OCI-LY7 (cell line): ENCODE data around the gene IDH2. TPM values are rescaled to one million over a fixed set of nuclear protein-coding genes. Genes with fewer than 3 reads are reported as not detected.

Source experiments
- BruUV-seq: library from RNA; stranded (reverse); fragments of 400-500 nt; replicated peaks from 2 replicates; lab custom pipeline; 2021; lab: Mats Ljungman, UMichigan
- CTCF ChIA-PET: fragments of 300-600 bp; sonication (Branson Sonifier 250); formaldehyde crosslinking; loops from one replicate; lab custom pipeline; 2022; ENCODE audit warnings: antibody characterized with exemption; ENCODE audit not compliant: unreplicated experiment; lab: Charles Lee
- POLR2A ChIA-PET: fragments of 300-600 bp; sonication (Branson Sonifier 250); formaldehyde crosslinking; loops from one replicate; lab custom pipeline; 2022; ENCODE audit warnings: antibody characterized with exemption; lab: Charles Lee
- DNase-seq: peaks from one replicate; pipeline ENCODE4 v3.0.0-alpha.2; 2015; ENCODE audit warnings: low spot score
- H2AFZ ChIP-seq: fragments of 200-600 bp; sonication (generic), shearing (Covaris generic); 2 replicates; pipeline ENCODE4 v1.6.1; 2014; ENCODE audit warnings: mild to moderate bottlenecking, antibody characterized with exemption, low read length, moderate library complexity
- H3K27ac ChIP-seq: fragments of 200-600 bp; sonication (generic); 2 replicates; pipeline ENCODE4 v1.5.1; 2014; ENCODE audit warnings: mixed run types, low read depth, mild to moderate bottlenecking, moderate library complexity, low read length, inconsistent platforms; ENCODE audit not compliant: poor library complexity, severe bottlenecking
- H3K36me3 ChIP-seq: fragments of 200-600 bp; sonication (generic); 2 replicates; pipeline ENCODE4 v1.6.1; 2014; ENCODE audit warnings: mild to moderate bottlenecking, antibody characterized with exemption, low read length, moderate library complexity, mixed read lengths; ENCODE audit not compliant: insufficient read depth
- H3K4me1 ChIP-seq: fragments of 200-600 bp; sonication (generic); 2 replicates; pipeline ENCODE4 v1.5.1; 2014; ENCODE audit warnings: mild to moderate bottlenecking, low read length; ENCODE audit not compliant: insufficient read depth, poor library complexity, severe bottlenecking
- H3K4me2 ChIP-seq: fragments of 200-600 bp; sonication (generic); 2 replicates; pipeline ENCODE4 v1.6.1; 2014; ENCODE audit warnings: mild to moderate bottlenecking, low read length
- H3K4me3 ChIP-seq: fragments of 200-600 bp; sonication (generic); 2 replicates; pipeline ENCODE4 v1.5.1; 2014; ENCODE audit warnings: mild to moderate bottlenecking, low read depth, low read length; ENCODE audit not compliant: poor library complexity, severe bottlenecking
- H3K79me2 ChIP-seq: fragments of 200-600 bp; sonication (generic); 2 replicates; pipeline ENCODE4 v1.6.1; 2016; ENCODE audit warnings: low read depth, mild to moderate bottlenecking, low read length, moderate library complexity, mixed read lengths; ENCODE audit not compliant: insufficient read depth
- H3K9me2 ChIP-seq: fragments of 200-600 bp; sonication (generic); 2 replicates; pipeline ENCODE4 v1.6.1; 2016; ENCODE audit warnings: mild to moderate bottlenecking, low read length, mixed read lengths; ENCODE audit not compliant: insufficient read depth
- H3K9me3 ChIP-seq: fragments of 200-600 bp; sonication (generic); 2 replicates; pipeline ENCODE4 v1.6.1; 2014; ENCODE audit warnings: mild to moderate bottlenecking, mixed run types, low read length, mixed read lengths
- H4K20me1 ChIP-seq: fragments of 200-600 bp; sonication (generic); 2 replicates; pipeline ENCODE4 v1.6.1; 2014; ENCODE audit warnings: mild to moderate bottlenecking, antibody characterized with exemption, low read length, moderate library complexity, mixed read lengths; ENCODE audit not compliant: insufficient read depth
- CTCF ChIP-seq: fragments of 200-600 bp; sonication (generic); conservative IDR thresholded peaks from 2 replicates; pipeline ENCODE4 v1.5.1; 2014; ENCODE audit warnings: mild to moderate bottlenecking, antibody characterized with exemption, low read length, moderate library complexity, mixed read lengths
- EZH2phosphoT487 ChIP-seq: fragments of 200-600 bp; sonication (generic); IDR thresholded peaks from 2 replicates; pipeline ENCODE4 v1.6.1; 2018; ENCODE audit warnings: low read depth, borderline replicate concordance, mild to moderate bottlenecking, mixed run types, antibody characterized with exemption, low read length, moderate library complexity, mixed read lengths
- intact Hi-C: fragments of 100-400 bp; cut with micrococcal nuclease; formaldehyde crosslinking; loops from one replicate; pipeline ENCODE4 v1.10.0; 2022; ENCODE audit not compliant: unreplicated experiment
- total RNA-seq, 2 experiments: library from RNA; depleted of rRNA in 1 of 2; stranded (reverse); fragments of >200 nt in 1 of 2; shearing (Covaris generic) in 1 of 2; gene quantifications; 2 replicates each; pipeline ENCODE4 v1.2.3, GENCODE V29; 2014 to 2022

IDH2 gene
- total RNA-seq, 2 experiments from 2014 or later: 220 to 224 TPM

DNA sequence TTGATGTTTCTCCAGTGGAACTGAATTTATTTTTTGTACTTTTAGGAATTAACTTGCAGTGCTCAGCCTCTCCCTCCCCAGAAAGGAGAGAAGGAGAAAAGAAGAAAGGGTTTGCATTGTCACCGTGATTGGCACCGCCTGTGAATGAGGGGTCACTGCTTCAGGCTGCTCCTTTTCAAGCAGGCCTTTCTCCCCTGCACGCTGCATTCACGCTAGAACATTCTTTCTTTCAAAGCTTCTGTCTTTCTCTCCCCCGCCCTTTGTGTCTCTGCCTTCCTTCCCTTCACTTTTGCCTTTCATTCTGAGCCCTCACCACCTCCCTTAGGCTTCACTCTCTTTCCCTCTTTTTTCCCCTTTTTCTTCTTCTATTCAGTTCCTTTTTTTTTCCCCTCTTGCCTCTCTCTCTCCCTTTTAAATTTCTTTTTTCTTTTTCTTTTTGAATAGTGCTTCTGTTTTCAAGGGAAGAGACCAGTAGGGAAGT, 58.7 kb downstream of the IDH2 start:
- DNase-seq: no peak
- Histone ChIP-seq H3K4me1 (peaks cover 52% of the 10 kb centered on the region), H3K4me2 (no peak overlapping the region), H3K27ac (no peak overlapping the region), H2AFZ (no peak overlapping the region), H3K9me2 (no peaks in the 10 kb centered on the region), H3K4me3 (no peak overlapping the region), H3K9me3 (no peaks in the 10 kb centered on the region), H3K79me2 (no peaks in the 10 kb centered on the region), H4K20me1 (no peaks in the 10 kb centered on the region), H3K36me3 (no peaks in the 10 kb centered on the region)
- POLR2A ChIA-PET: interaction anchor here (0.6 to 0.7 kb wide), 3 partner anchors 12 to 147 kb away, joined by 3 to 5 read pairs (median 4); no protein-coding TSS in a partner anchor
- TF ChIP-seq EZH2phosphoT487: no peak
- TF ChIP-seq CTCF: no peak
- CTCF ChIA-PET: no interaction called here
- no TSS peak for BruUV-seq
- intact Hi-C loops: no loop called here

GRCh38 chr15:90042766-90043529, 59.3 kb downstream of the IDH2 start:
- no TSS peak for BruUV-seq
- Histone ChIP-seq H3K4me3 (no peak overlapping the region), H3K9me3 (no peaks in the 10 kb centered on the region), H2AFZ (no peak overlapping the region), H4K20me1 (no peaks in the 10 kb centered on the region), H3K36me3 (no peaks in the 10 kb centered on the region), H3K4me2 (no peak overlapping the region), H3K4me1 (peaks cover 52% of the 10 kb centered on the region), H3K27ac (no peak overlapping the region), H3K79me2 (no peaks in the 10 kb centered on the region), H3K9me2 (no peaks in the 10 kb centered on the region)
- intact Hi-C loops: no loop called here
- no peak for DNase-seq
- POLR2A ChIA-PET: interaction anchor here (0.6 to 0.7 kb wide), 3 partner anchors 11 to 148 kb away, joined by 3 to 5 read pairs (median 4); no protein-coding TSS in a partner anchor
- CTCF ChIA-PET: no interaction called here
- TF ChIP-seq CTCF (no peak), EZH2phosphoT487 (no peak)

DNA sequence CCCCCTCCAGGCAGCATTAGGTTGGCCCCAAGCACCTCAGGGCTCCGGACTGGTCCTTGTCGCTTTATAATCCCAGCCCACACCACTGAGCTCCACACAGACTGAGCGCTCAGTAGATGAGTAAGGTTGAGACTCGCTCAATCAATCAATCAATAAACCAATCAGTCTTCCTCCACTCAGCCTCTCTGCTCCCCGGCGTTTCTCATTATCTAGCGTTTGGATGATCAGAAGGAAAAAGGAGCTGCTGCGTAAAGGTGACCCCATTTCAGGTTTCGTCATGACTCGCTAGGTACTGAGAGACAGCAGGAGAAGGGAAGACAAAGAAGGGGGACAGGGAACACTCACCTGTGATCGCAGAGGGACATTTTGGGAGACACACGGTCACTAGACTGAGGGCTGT, 59.9 kb downstream of the IDH2 start:
- H3K4me1 ChIP-seq: peaks cover 52% of the 10 kb centered on the region
- no peaks in the 10 kb centered on the region for H3K9me2 ChIP-seq
- DNase-seq: no peak
- H3K4me2 ChIP-seq: no peak overlapping the region
- no peak for TF ChIP-seq CTCF
- TF ChIP-seq EZH2phosphoT487: no peak
- no peaks in the 10 kb centered on the region for H4K20me1 ChIP-seq
- H3K79me2 ChIP-seq: no peaks in the 10 kb centered on the region
- CTCF ChIA-PET: no interaction called here
- H3K27ac ChIP-seq: no peak overlapping the region
- intact Hi-C loops: no loop called here
- no peaks in the 10 kb centered on the region for H3K36me3 ChIP-seq
- H2AFZ ChIP-seq: no peak overlapping the region
- no peak overlapping the region for H3K4me3 ChIP-seq
- POLR2A ChIA-PET: interaction anchor here (0.7 kb wide), 1 partner anchor 566 kb away, joined by 3 read pairs; no protein-coding TSS in a partner anchor
- no peaks in the 10 kb centered on the region for H3K9me3 ChIP-seq
- no TSS peak for BruUV-seq
